CD4-positive, alpha-beta T cell treated with Interleukin-15 for 1 hour (primary cell): ENCODE measurements around the gene SLC22A23.

Experiments
- DNase-seq: peaks from one replicate; pipeline ENCODE4 v3.0.0-alpha.2; 2020

SLC22A23 gene

GRCh38 chr6:3366596-3367413 is 90.0 kb downstream of the SLC22A23 start:
- DNase-seq, result no peak

DNA sequence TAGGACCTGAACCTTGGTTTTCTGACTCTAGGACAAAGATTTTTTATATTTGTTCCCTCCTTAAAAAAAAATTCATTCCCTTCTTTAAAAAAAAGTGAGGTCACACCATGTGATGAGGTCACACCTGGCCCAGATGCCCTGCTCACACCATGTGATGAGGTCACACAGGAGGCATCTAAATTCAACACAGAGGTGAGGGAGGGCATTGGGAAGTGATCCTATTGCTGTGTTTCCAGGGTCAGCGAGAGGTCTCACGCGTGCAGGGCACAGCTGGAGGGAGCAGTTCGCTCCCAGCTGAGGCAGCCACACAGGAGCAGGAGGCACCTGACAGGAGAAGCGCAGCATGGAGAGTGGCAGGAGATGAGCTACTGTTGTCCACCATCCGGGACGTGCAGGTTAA is 92.5 kb downstream of the SLC22A23 start:
- no peak for DNase-seq

DNA sequence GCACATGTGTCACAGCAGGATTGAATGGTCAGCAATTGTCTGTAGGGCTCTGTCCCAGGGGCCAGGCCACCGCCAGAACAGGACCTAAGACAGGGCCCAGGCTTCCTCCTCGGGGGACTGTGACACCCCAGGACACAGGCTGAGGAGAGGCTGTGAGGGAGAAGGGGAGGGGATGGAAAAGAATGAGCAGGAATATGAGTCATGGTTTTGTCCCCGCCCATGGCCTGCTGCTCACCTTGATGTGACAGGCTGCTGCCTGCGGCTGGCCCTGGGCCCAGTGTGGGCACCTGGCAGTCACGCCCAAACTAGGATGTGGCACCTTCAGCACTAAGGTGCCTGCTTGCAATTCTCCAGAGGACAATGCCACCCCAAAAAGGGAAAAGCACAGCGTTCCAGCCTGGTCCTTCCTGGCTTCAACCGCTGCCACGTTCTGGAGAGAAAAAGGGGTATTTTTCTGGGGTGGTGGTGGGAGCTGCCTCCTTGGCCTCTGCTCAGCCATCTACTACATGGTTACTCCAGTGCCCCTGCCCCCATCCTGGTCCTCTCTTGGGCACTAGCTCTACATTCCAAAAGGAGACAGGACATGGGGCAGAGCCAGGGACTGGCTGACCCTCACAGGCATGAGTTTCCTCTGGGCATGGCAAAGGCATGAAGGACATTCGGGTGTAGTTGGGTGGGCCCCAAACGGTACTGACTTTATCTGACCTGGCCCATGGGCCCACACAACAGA is 93.4 kb downstream of the SLC22A23 start:
- no peak for DNase-seq

GRCh38 chr6:3361312-3362037 is 95.4 kb downstream of the SLC22A23 start:
- DNase-seq, result no peak

- DNase-seq, result no peak
Observed at GRCh38 chr6:3360727-3361045, 96.2 kb downstream of the SLC22A23 start.

GRCh38 chr6:3359973-3360726 is 96.7 kb downstream of the SLC22A23 start:
- DNase-seq, result no peak

DNA sequence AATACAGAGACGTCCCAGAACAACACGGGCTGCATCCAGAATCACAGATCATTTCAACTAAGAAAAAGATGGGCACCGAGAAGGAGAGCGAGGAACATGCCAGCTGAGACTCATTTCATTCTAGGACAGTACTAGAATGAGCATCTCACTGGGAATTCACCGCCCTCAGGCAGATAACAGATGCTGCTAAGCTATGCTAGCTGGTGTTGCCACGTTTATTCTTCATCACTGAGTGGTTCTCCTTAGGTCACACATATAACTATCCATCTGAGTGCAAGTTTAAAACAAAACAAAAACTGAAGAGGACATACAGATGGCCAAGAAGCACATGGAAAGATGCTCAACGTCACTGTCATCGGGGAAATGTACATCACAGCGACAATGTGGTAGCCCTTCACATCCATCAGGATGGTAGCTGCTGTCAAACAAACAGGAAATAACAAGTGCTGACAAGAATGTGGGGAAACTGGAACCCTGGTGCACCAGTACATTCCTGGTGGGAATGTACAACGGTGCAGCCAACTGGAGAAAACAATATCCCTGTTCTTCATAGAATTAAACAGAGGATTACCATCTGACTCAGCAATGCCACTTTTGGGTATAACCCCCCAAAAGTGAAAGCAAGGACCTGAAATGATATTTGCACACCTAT is 97.6 kb downstream of the SLC22A23 start:
- DNase-seq, result no peak

- no peak for DNase-seq
Observed at GRCh38 chr6:3358413-3359100, 98.3 kb downstream of the SLC22A23 start.

DNA sequence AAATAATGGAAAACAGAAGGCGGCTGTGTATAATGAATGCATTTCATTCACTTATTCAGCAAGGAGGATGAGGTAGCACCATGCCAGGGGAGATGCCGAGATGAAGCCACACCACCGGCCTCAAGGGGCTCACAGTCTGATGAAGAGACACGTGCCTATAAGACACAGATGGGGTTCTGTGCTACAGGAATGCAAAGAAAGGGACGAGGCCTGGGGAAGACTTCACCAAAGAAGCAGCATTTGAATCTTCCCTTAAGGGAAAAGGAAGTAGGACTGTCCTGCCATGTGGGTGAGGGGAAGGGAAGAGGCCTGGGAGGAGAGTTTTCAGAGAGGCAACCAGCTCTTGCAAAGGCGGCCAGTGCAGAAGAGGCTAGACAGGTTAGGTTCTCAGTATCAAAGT is 99.2 kb downstream of the SLC22A23 start:
- no peak for DNase-seq

GRCh38 chr6:3356824-3357420 is 99.9 kb downstream of the SLC22A23 start:
- DNase-seq, result no peak

DNA sequence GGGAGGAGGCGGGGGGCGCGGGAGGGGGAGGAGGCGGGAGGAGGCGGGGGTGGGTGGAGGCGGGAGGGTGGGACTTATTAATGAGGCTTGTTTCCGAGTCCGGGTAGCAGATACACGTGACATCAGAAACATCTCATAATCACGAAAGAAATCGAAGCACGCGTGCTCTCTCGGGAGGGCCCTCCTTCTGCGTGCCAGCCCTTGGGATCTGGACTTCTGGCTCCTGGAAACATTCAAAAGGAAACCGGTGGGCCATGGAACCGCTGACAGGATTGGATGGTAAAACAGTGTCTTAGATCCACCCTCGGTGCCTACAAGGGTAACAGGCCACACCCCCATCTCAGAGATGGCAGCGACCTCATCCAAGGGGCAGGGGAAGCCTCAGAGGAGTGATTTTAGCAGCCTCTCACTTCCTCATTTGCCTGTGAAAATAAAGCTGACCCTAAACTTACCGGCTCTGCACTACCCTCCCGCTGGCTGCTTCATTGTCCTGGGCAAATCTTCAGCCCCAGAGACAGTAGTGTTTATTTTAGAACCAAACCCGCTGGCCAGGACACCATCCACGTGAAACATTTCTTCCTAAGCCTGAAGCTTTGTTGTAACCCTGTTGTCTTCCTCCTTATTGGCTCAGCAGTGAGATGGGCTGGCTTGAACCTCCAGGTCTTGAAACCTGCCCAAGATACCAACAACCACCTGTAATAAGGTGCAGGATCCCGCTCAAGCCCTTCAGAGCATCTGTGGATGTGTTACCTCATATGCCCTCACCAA is 100.6 kb downstream of the SLC22A23 start:
- peak; percentile 85 for DNase-seq

GRCh38 chr6:3355358-3356055 is 101.3 kb downstream of the SLC22A23 start:
- peak; percentile 31 for DNase-seq

GRCh38 chr6:3355011-3355357 is 101.9 kb downstream of the SLC22A23 start:
- DNase-seq, result no peak

DNA sequence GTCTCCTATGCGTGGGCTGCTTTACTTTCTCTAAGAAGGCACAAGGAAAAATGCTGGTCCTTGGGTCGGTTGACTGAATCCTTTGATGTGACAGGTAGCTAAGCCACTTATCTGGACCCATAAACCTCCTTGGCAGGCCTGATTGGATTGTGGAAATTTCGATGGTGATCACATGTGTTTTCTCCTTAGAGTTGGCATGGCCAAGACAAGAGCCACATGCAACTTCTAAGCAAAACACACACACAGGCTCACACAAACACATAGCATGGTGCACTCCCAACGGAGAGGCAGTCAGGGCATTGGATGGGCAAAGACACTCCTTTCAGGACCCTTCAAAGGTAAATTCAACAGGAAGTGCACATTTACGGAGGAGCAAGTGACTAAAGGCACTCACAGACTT is 102.9 kb downstream of the SLC22A23 start:
- no peak for DNase-seq

GRCh38 chr6:3353213-3353903 is 103.5 kb downstream of the SLC22A23 start:
- DNase-seq, result no peak

GRCh38 chr6:3352678-3353077 is 104.2 kb downstream of the SLC22A23 start:
- DNase-seq, result no peak

- DNase-seq, result no peak
Observed at GRCh38 chr6:3351829-3352524, 104.9 kb downstream of the SLC22A23 start.

- no peak for DNase-seq
Observed at GRCh38 chr6:3351105-3351676, 105.7 kb downstream of the SLC22A23 start.
